Osteocyte (in vitro differentiated cells): ENCODE results near the gene TCF7L1. TPM values are rescaled to one million over a fixed set of nuclear protein-coding genes. Genes with fewer than 3 reads are reported as not detected.
"Not testable (repeated sequence)": the region's sequence is repeated elsewhere in the genome, so short reads cannot be mapped to it uniquely, and the experiment has no call there.

Source experiments
- DNase-seq: peaks from one replicate; pipeline ENCODE4 v3.0.0; 2021; ENCODE audit warnings: mixed read lengths; ENCODE audit not compliant: unreplicated experiment; ENCODE audit errors: extremely low spot score
- H3K27ac Mint-ChIP-seq: one replicate; pipeline ENCODE4 v1.8.0; 2021; ENCODE audit warnings: mild to moderate bottlenecking, mixed read lengths; ENCODE audit not compliant: unreplicated experiment
- H3K27me3 Mint-ChIP-seq: one replicate; pipeline ENCODE4 v1.8.0; 2021; ENCODE audit warnings: mixed read lengths; ENCODE audit not compliant: unreplicated experiment
- H3K36me3 Mint-ChIP-seq: one replicate; pipeline ENCODE4 v1.8.0; 2021; ENCODE audit warnings: mixed read lengths; ENCODE audit not compliant: unreplicated experiment
- H3K4me1 Mint-ChIP-seq: one replicate; pipeline ENCODE4 v1.8.0; 2021; ENCODE audit warnings: mixed read lengths; ENCODE audit not compliant: unreplicated experiment
- H3K4me3 Mint-ChIP-seq: one replicate; pipeline ENCODE4 v1.8.0; 2021; ENCODE audit warnings: mild to moderate bottlenecking, moderate library complexity, mixed read lengths; ENCODE audit not compliant: unreplicated experiment
- H3K9me3 Mint-ChIP-seq: one replicate; pipeline ENCODE4 v1.8.0; 2021; ENCODE audit warnings: mixed read lengths; ENCODE audit not compliant: unreplicated experiment
- total RNA-seq: library from RNA; stranded (reverse); gene quantifications from 2 replicates; pipeline ENCODE4 v1.2.1, GENCODE V29; 2021
- TF ChIP-seq, protein P1 (sequence below): fragments of 200-600 bp; sonication (generic); IDR thresholded peaks from 2 replicates; pipeline ENCODE4 v1.5.0; 2021; ENCODE audit warnings: antibody characterized with exemption, mild to moderate bottlenecking, moderate library complexity

Gene TCF7L1
- total RNA-seq, 1 donor from 2014 or later = 31.8 TPM

- Mint-ChIP-seq H3K27ac (peak overlapping the region; percentile 97), H3K9me3 (no peaks in the 10 kb centered on the region), H3K4me1 (peaks cover 38% of the 10 kb centered on the region), H3K36me3 (peaks cover 31% of the 10 kb centered on the region), H3K4me3 (peak overlapping the region; percentile 94), H3K27me3 (no peaks in the 10 kb centered on the region)
- TF ChIP-seq, protein P1, sequence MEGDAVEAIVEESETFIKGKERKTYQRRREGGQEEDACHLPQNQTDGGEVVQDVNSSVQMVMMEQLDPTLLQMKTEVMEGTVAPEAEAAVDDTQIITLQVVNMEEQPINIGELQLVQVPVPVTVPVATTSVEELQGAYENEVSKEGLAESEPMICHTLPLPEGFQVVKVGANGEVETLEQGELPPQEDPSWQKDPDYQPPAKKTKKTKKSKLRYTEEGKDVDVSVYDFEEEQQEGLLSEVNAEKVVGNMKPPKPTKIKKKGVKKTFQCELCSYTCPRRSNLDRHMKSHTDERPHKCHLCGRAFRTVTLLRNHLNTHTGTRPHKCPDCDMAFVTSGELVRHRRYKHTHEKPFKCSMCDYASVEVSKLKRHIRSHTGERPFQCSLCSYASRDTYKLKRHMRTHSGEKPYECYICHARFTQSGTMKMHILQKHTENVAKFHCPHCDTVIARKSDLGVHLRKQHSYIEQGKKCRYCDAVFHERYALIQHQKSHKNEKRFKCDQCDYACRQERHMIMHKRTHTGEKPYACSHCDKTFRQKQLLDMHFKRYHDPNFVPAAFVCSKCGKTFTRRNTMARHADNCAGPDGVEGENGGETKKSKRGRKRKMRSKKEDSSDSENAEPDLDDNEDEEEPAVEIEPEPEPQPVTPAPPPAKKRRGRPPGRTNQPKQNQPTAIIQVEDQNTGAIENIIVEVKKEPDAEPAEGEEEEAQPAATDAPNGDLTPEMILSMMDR = no peak
- DNase-seq = no peak
These were observed 193.4 kb downstream of the TCF7L1 start for GRCh38 chr2:85326406-85327159.

GRCh38 chr2:85327160-85327821 is 194.1 kb downstream of the TCF7L1 start:
- peak overlapping the region; percentile 94 for H3K4me3 Mint-ChIP-seq
- peaks cover 24% of the 10 kb centered on the region for H3K36me3 Mint-ChIP-seq
- H3K4me1 Mint-ChIP-seq = peaks cover 38% of the 10 kb centered on the region
- no peaks in the 10 kb centered on the region for H3K27me3 Mint-ChIP-seq
- H3K9me3 Mint-ChIP-seq = no peaks in the 10 kb centered on the region
- peak overlapping the region; percentile 97 for H3K27ac Mint-ChIP-seq
- TF ChIP-seq, protein P1 = no peak
- no peak for DNase-seq

- peaks cover 16% of the 10 kb centered on the region for H3K36me3 Mint-ChIP-seq
- H3K27ac Mint-ChIP-seq = peak within 1 kb of the TSS; percentile 97
- DNase-seq = peak; percentile 96
- TF ChIP-seq, protein P1 = no peak
- peak within 1 kb of the TSS; percentile 94 for H3K4me3 Mint-ChIP-seq
- H3K4me1 Mint-ChIP-seq = peaks cover 38% of the 10 kb centered on the region
- no peaks in the 10 kb centered on the region for H3K27me3 Mint-ChIP-seq
- H3K9me3 Mint-ChIP-seq = no peaks in the 10 kb centered on the region
These were observed 194.8 kb downstream of the TCF7L1 start, which contains the start of gene TGOLN2 for GRCh38 chr2:85327822-85328617. Gene TGOLN2 (minus strand): TSS chr2:85327989. CDS start chr2:85327962, 27 bp downstream.

DNA sequence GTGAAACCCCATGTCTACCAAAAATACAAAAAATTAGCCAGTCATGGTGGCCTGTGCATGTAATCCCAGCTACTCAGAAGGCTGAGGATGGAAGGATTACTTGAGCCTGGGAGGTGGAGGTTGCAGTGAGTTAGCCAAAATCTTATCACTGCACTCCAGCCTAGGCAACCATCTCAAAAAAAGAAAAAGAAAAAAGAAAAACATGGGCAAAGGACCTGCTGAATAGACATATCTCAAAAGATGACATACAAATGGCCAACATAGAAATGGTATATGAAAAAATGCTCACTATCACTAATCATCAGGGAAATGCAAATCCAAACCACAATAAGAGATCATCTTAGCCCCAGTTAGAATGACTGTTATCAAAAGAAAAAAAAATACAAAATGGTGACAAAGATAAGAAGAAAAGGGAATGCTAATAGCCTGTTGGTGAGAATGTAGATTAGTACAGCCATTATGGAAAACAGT is 196.0 kb downstream of the TCF7L1 start:
- TF ChIP-seq, protein P1 = no peak
- H3K27ac Mint-ChIP-seq = no peak overlapping the region
- H3K27me3 Mint-ChIP-seq = no peaks in the 10 kb centered on the region

DNA sequence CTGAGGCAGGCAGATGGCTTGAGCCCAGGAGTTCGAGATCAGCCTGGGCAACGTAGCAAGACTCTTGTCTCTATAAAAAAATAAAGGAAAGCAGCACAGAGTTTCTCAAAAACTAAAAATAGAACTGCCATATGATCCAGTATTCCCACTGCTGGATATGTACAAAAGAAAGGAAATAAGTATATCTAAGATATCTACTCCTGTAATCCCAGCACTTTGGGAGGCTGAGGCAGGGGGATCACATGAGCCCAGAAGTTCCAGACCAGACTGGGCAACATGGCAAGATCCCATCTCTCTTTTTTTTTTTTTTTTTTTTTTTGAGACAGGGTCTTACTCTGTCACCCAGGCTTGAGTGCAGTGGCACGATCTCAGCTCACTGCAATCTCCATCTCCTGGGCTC is 196.5 kb downstream of the TCF7L1 start:
- not testable (repeated sequence) for H3K36me3 Mint-ChIP-seq, H3K4me3 Mint-ChIP-seq, DNase-seq, H3K27me3 Mint-ChIP-seq, H3K27ac Mint-ChIP-seq, H3K9me3 Mint-ChIP-seq
- peaks cover 37% of the 10 kb centered on the region for H3K4me1 Mint-ChIP-seq

More for the DNA sequence above, 196.0 kb downstream of the TCF7L1 start:
- DNase-seq = no peak
- peaks cover 10% of the 10 kb centered on the region for H3K36me3 Mint-ChIP-seq
- peaks cover 38% of the 10 kb centered on the region for H3K4me1 Mint-ChIP-seq
- no peaks in the 10 kb centered on the region for H3K9me3 Mint-ChIP-seq
- H3K4me3 Mint-ChIP-seq = no peak overlapping the region
